Activated T-cell treated with anti-CD3 and anti-CD28 coated beads, Interleukin-2, amount 50 U/mL, for 72 hours (primary cell): ENCODE results near the gene CHML. TPM values are rescaled to one million over a fixed set of nuclear protein-coding genes. Genes with fewer than 3 reads are reported as not detected.

ENCODE experiments used
- total RNA-seq, 2 donors: library from RNA; stranded (reverse); gene quantifications; one replicate each; pipeline ENCODE4 v1.2.3, GENCODE V29; 2022

CHML gene
- total RNA-seq, 2 donors from 2014 or later: 7.0 to 14.7 TPM

Other genes with a start within 250 kb of the CHML start
- gene FH, start 120.6 kb downstream of the CHML start, total RNA-seq: 10 to 100 TPM; 62.0 to 72.6 TPM
- under 1 TPM in 1 of 2 donors, not detected in 1; 0.21 TPM for gene KMO, start 108.0 kb downstream of the CHML start, total RNA-seq
- 10 to 100 TPM; 11.6 to 19.4 TPM for gene OPN3, start within 50 bp of the CHML start, total RNA-seq
- under 1 TPM in 1 of 2 donors, not detected in 1; 0.12 TPM for gene WDR64, start 11.9 kb upstream of the CHML start, total RNA-seq
- gene EXO1, start 207.8 kb upstream of the CHML start, total RNA-seq: 10 to 100 TPM; 42.1 to 56.2 TPM